Keratinocyte (primary cell): ENCODE measurements around the gene ARPP19.

Experiments used
- CTCF ChIP-seq, 3 experiments: IDR thresholded peaks in 1 of 3; conservative IDR thresholded peaks in 1 of 3; optimal IDR thresholded peaks in 1 of 3; 2 replicates in 2 of 3; 3 replicates in 1 of 3; pipeline versions ENCODE3 to v1.5.1; 2011; ENCODE audit warnings: low read length in 3 of 3, mild to moderate bottlenecking in 3 of 3, moderate library complexity in 2 of 3, control low read depth in 1 of 3, inconsistent platforms in 1 of 3; ENCODE audit not compliant: insufficient read depth in 2 of 3; ENCODE audit errors: extremely low read depth in 1 of 3
- EZH2 ChIP-seq: IDR thresholded peaks from one replicate; pipeline ENCODE4 v1.6.1; 2012; ENCODE audit warnings: inconsistent platforms, mild to moderate bottlenecking, low read length, moderate library complexity

- TF ChIP-seq CTCF (optimal IDR thresholded peaks at IDR 0.05 in 1 of 3, IDR thresholded peaks at IDR 0.05 in 1 of 3, conservative IDR thresholded peaks at IDR 0.05 in 1 of 3; ENCODE audit: extremely low read depth in 1 of 3, insufficient read depth in 2 of 3, low read length in 3 of 3) = no peak
- no peak for TF ChIP-seq EZH2
Observed at GRCh38 chr15:52558196-52558595, 10.6 kb downstream of the ARPP19 start.
